Activated naive CD4-positive, alpha-beta T cell treated with anti-CD3 and anti-CD28 coated beads for 36 hours (primary cell): ENCODE measurements around the gene DECR2. TPM values are rescaled to one million over a fixed set of nuclear protein-coding genes. Genes with fewer than 3 reads are reported as not detected.
"Not testable (repeated sequence)": the region's sequence is repeated elsewhere in the genome, so short reads cannot be mapped to it uniquely, and the experiment has no call there.

Source experiments
- CTCF ChIA-PET: fragments of 350-600 bp; sonication (Branson Sonifier 250); formaldehyde crosslinking; loops from one replicate; lab custom pipeline; 2021; ENCODE audit warnings: antibody characterized with exemption; lab: Charles Lee
- DNase-seq: peaks from one replicate; pipeline ENCODE4 v3.0.0-alpha.2; 2020
- H3K27ac Mint-ChIP-seq: one replicate; pipeline ENCODE4 v1.8.0; 2021; ENCODE audit warnings: mild to moderate bottlenecking, mixed read lengths
- H3K27me3 Mint-ChIP-seq: one replicate; pipeline ENCODE4 v1.8.0; 2021; ENCODE audit warnings: low read depth, mixed read lengths
- H3K36me3 Mint-ChIP-seq: one replicate; pipeline ENCODE4 v1.8.0; 2021; ENCODE audit warnings: low read depth, mixed read lengths
- H3K4me1 Mint-ChIP-seq: one replicate; pipeline ENCODE4 v1.8.0; 2021; ENCODE audit warnings: low read depth, mixed read lengths
- H3K4me3 Mint-ChIP-seq: one replicate; pipeline ENCODE4 v1.8.0; 2021; ENCODE audit warnings: mild to moderate bottlenecking, moderate library complexity, mixed read lengths
- H3K9me3 Mint-ChIP-seq: one replicate; pipeline ENCODE4 v1.8.0; 2021; ENCODE audit warnings: mixed read lengths
- intact Hi-C: fragments of 100-400 bp; cut with micrococcal nuclease; formaldehyde crosslinking; loops from one replicate; pipeline ENCODE4 v1.15.1; 2023
- total RNA-seq, 2 experiments: library from RNA; stranded (reverse); gene quantifications; one replicate each; pipeline ENCODE4 v1.2.3, GENCODE V29; 2021

Gene DECR2
- total RNA-seq, 2 experiments from 2014 or later, result 8.9 to 9.6 TPM

DNA sequence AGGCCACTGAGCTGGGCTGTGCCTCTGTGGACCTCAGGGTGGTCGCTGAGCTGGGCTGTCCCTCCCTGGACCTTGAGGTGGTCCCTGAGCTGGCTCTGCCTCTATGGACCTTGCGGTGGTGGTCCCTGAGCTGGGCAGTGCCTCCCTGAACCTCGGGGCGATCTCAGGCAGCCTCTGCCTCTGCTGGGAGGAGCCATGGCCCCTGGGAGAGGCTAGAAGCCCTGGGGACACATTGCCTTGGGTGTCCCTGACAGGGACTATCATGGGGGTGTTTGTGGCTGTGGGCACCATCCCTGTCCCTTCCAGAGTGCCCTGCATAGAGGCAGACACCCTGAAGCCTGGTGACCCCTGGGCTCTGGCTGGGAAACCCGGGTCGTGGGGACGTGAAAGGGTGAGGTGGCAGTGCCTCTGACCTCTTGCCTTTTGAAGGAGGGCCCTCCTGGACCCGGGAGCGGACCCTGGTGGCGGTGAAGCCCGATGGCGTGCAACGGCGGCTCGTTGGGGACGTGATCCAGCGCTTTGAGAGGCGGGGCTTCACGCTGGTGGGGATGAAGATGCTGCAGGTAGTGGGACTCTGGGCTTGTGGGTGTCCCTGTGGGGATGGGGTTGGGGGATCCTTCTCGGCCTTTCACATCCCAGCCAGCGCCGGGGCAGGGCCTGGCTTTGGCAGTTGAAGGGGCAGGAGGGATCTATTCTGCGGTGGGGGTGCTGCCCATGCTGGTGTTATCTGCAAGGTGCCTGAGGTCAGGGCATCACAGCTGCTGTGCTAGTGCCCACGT is 2.9 kb upstream of the DECR2 start:
- Mint-ChIP-seq H3K4me1 (peaks cover 23% of the 10 kb centered on the region), H3K9me3 (no peaks in the 10 kb centered on the region), H3K27me3 (no peaks in the 10 kb centered on the region), H3K36me3 (peaks cover 2% of the 10 kb centered on the region), H3K27ac (peak overlapping the region; percentile 53), H3K4me3 (peak overlapping the region; percentile 58)
- intact Hi-C loops, result no loop called here
- no peak for DNase-seq
- CTCF ChIA-PET, result no interaction called here

DNA sequence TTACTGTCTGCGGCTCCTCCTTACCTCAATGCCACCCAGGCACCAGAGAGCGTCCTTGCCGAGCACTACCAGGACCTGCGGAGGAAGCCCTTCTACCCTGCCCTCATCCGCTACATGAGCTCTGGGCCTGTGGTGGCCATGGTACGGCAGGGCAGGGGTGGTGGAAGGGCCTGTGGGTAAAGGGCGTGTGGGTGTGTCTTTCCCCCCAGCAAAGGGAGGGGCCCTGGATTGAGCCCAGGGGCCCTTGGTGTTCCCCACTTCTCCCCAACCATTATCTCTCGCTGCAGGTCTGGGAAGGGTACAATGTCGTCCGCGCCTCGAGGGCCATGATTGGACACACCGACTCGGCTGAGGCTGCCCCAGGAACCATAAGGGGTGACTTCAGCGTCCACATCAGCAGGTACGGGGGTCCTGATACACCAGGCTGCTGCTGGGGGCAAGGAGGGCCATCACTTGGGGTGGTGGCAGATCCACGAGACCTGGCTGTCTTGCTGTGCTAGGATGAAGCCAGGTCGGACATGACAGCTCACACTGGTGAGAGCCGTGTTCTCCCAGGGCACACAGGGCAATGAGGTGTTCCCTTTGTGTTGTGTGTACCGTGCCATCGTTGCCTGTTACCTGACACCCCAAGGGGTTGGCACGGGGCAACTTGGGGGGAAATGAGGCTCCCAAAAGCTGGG is 2.2 kb upstream of the DECR2 start:
- no peaks in the 10 kb centered on the region for H3K9me3 Mint-ChIP-seq
- no peaks in the 10 kb centered on the region for H3K27me3 Mint-ChIP-seq
- no peak for DNase-seq
- H3K4me1 Mint-ChIP-seq, result peaks cover 23% of the 10 kb centered on the region
- H3K4me3 Mint-ChIP-seq, result no peak overlapping the region
- intact Hi-C loops, result loop anchor here (2.0 kb wide), 3 partner anchors 17 to 47 kb away; partner anchors contain the start of genes AXIN1 and MRPL28
- H3K36me3 Mint-ChIP-seq, result peaks cover 2% of the 10 kb centered on the region
- H3K27ac Mint-ChIP-seq, result no peak overlapping the region
- CTCF ChIA-PET, result no interaction called here

- peaks cover 2% of the 10 kb centered on the region for H3K36me3 Mint-ChIP-seq
- DNase-seq, result no peak
- peak overlapping the region; percentile 83 for H3K27ac Mint-ChIP-seq
- CTCF ChIA-PET, result no interaction called here
- peak overlapping the region; percentile 83 for H3K4me3 Mint-ChIP-seq
- no peaks in the 10 kb centered on the region for H3K9me3 Mint-ChIP-seq
- intact Hi-C loops, result loop anchor here (2.0 kb wide), 3 partner anchors 17 to 47 kb away; partner anchors contain the start of genes AXIN1 and MRPL28
- H3K27me3 Mint-ChIP-seq, result no peaks in the 10 kb centered on the region
- H3K4me1 Mint-ChIP-seq, result peaks cover 23% of the 10 kb centered on the region
These were observed 1.6 kb upstream of the DECR2 start for GRCh38 chr16:400061-400591.

DNA sequence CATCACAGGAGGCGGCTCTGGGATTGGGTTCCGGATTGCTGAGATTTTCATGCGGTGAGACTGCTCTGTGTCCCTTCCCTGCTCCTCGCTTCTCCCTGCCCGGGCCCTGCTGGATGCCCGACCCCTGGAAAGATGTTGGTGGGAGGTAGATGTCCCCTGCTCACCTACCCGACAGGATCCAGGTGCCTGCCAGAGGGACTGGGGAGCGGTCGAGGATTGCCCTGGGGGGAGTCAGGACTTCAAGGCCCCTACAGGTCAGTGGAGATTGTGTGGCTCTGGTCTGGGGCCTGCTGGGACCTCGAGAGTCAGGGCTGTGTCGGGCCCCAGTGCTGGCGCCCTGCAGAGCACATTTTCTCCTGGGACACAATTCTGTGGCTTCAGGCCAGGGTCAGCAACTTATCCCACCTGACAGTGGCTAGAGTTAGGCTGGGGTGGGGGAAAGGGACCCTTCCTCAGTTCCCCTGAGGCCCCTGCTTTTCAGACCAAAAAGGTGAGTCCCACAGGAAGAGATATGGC is 3.3 kb downstream of the DECR2 start:
- CTCF ChIA-PET, result no interaction called here
- intact Hi-C loops, result no loop called here
- Mint-ChIP-seq H3K4me3 (no peak overlapping the region), H3K27ac (no peak overlapping the region), H3K4me1 (peaks cover 12% of the 10 kb centered on the region), H3K27me3 (no peaks in the 10 kb centered on the region), H3K9me3 (no peaks in the 10 kb centered on the region), H3K36me3 (peaks cover 2% of the 10 kb centered on the region)
- no peak for DNase-seq

GRCh38 chr16:405548-406506 is 4.1 kb downstream of the DECR2 start:
- Mint-ChIP-seq H3K27me3 (no peaks in the 10 kb centered on the region), H3K36me3 (peaks cover under 1% of the 10 kb centered on the region), H3K4me3 (no peak overlapping the region), H3K4me1 (peaks cover 5% of the 10 kb centered on the region), H3K27ac (no peak overlapping the region), H3K9me3 (no peaks in the 10 kb centered on the region)
- DNase-seq, result no peak
- CTCF ChIA-PET, result no interaction called here
- intact Hi-C loops, result no loop called here

DNA sequence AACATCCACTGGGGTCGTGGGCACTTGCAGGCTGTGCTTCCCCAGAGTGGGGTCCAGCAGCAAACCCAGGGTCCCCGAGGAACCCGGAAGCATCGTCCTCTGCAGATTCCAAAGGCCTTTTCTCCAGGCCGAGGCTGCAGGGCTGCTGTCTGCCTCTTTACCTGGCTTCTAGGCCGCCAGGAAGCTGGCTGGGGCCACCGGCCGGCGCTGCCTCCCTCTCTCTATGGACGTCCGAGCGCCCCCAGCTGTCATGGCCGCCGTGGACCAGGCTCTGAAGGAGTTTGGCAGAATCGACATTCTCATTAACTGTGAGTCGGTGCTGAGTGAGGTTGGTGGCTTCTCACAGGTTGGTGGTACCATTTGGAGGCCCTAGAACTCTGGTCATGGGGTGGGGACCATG is 5.6 kb downstream of the DECR2 start:
- Mint-ChIP-seq H3K27ac (no peak overlapping the region), H3K36me3 (peaks cover 2% of the 10 kb centered on the region), H3K4me1 (peaks cover 3% of the 10 kb centered on the region), H3K4me3 (no peak overlapping the region), H3K9me3 (no peaks in the 10 kb centered on the region), H3K27me3 (no peaks in the 10 kb centered on the region)
- no peak for DNase-seq
- intact Hi-C loops, result no loop called here
- CTCF ChIA-PET, result no interaction called here

DNA sequence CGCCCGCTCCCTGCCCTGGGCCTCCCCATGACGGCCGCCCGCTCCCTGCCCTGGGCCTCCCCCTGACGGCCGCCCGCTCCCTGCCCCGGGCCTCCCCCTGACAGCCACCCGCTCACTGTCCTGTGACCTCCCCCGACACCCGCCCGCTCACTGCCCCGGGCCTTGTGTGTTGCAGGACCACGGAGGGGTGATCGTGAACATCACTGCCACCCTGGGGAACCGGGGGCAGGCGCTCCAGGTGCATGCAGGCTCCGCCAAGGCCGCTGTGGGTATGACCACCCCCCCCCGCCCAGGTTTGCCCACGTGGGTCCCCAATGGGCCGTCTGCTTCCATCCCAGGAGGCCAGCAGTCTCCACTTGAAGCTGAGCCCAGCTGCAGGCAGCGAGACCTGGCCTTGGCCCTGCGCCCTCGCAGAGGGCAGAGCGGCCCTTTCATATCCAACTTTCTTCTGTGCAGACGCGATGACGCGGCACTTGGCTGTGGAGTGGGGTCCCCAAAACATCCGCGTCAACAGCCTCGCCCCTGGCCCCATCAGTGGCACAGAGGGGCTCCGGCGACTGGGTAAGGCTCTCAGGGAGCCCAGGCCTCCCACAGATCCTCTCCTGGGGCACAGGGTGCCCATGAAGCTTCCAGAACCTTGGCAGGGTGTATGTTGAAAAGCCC is 9.0 kb downstream of the DECR2 start:
- no peaks in the 10 kb centered on the region for H3K4me1 Mint-ChIP-seq
- no peaks in the 10 kb centered on the region for H3K27me3 Mint-ChIP-seq
- intact Hi-C loops, result no loop called here
- DNase-seq, result no peak
- H3K36me3 Mint-ChIP-seq, result peaks cover 2% of the 10 kb centered on the region
- H3K27ac Mint-ChIP-seq, result no peak overlapping the region
- H3K4me3 Mint-ChIP-seq, result no peak overlapping the region
- CTCF ChIA-PET, result no interaction called here
- no peaks in the 10 kb centered on the region for H3K9me3 Mint-ChIP-seq

DNA sequence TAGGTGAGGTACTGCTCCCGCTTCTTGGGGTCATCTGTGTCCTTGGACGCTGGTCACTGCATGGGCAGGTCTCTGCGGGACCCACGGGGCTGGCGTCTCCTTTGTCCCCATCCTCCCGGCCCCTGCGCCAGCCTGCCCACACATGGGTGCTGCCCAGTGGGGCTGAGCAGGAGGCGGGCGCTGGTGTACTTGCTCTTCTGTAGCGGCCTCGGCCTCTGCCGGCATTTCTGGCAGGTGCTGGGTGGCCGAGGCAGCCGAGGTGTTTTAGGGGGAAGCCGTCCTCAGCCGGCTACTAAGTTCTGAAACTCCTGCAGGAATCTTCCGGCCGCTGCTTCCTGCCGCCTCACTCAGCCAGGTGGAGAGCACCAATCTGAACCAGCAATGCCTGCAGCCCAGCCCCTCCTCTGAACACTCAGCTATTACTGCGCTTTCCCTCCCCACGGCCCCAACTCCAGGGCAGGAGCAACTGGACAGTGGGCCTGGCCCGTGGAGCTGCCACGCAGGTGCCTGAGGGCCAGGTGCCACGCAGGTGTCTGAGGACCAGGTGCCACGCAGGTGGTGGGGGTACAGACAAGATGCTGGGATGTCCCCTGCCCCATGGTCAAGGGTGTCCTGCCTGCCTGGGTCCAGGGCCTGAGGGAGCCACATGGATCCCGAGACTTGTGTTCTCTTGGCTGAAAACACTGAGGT is 10.0 kb downstream of the DECR2 start:
- Mint-ChIP-seq H3K9me3 (no peaks in the 10 kb centered on the region), H3K36me3 (peaks cover 2% of the 10 kb centered on the region), H3K4me1 (no peaks in the 10 kb centered on the region), H3K4me3 (no peak overlapping the region), H3K27ac (no peak overlapping the region), H3K27me3 (no peaks in the 10 kb centered on the region)
- intact Hi-C loops, result no loop called here
- CTCF ChIA-PET, result interaction anchor here (0.6 kb wide), 1 partner anchor 221 kb away, joined by 3 read pairs; no protein-coding TSS in a partner anchor
- DNase-seq, result no peak

GRCh38 chr16:414395-415169 is 12.9 kb downstream of the DECR2 start:
- H3K27me3 Mint-ChIP-seq, result no peaks in the 10 kb centered on the region
- peaks cover 2% of the 10 kb centered on the region for H3K36me3 Mint-ChIP-seq
- DNase-seq, result no peak
- CTCF ChIA-PET, result no interaction called here
- no peak overlapping the region for H3K4me3 Mint-ChIP-seq
- H3K4me1 Mint-ChIP-seq, result no peaks in the 10 kb centered on the region
- H3K27ac Mint-ChIP-seq, result no peak overlapping the region
- no peaks in the 10 kb centered on the region for H3K9me3 Mint-ChIP-seq
- intact Hi-C loops, result no loop called here

DNA sequence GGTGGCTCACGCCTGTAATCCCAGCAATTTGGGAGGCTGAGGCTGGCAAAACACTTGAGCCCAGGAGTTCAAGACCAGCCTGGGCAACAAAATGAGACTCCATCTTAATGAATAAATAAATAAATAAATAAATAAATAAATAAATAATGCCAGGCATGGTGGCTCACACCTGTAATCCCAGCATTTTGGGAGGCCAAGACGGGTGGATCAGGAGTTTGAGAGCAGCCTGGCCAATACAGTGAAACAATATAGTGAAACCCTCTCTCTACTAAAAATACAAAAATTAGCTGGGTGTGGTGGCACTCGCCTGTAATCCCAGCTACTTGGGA is 13.4 kb downstream of the DECR2 start:
- CTCF ChIA-PET, H3K9me3 Mint-ChIP-seq: not testable (repeated sequence)

More for the DNA sequence above, 13.4 kb downstream of the DECR2 start:
- H3K27me3 Mint-ChIP-seq, intact Hi-C loops, H3K4me3 Mint-ChIP-seq, DNase-seq, H3K27ac Mint-ChIP-seq, H3K4me1 Mint-ChIP-seq, H3K36me3 Mint-ChIP-seq: not testable (repeated sequence)
